Endodermal cell (in vitro differentiated cells): ENCODE results near the gene CBX2. TPM values are rescaled to one million over a fixed set of nuclear protein-coding genes. Genes with fewer than 3 reads are reported as not detected.

Source experiments
- DNase-seq: peaks from one replicate; pipeline ENCODE4 v3.0.0-alpha.2; 2017
- H3K27ac ChIP-seq: 2 replicates; pipeline ENCODE4 v1.5.1; 2013; ENCODE audit warnings: mild to moderate bottlenecking, low read depth, low read length, moderate library complexity
- H3K27me3 ChIP-seq: 2 replicates; pipeline ENCODE4 v1.6.1; 2013; ENCODE audit warnings: mild to moderate bottlenecking, low read length, moderate library complexity; ENCODE audit not compliant: insufficient read depth, control insufficient read depth, poor library complexity, severe bottlenecking
- H3K36me3 ChIP-seq: 2 replicates; pipeline ENCODE4 v1.7.0; 2013; ENCODE audit warnings: mild to moderate bottlenecking, low read length, moderate library complexity; ENCODE audit not compliant: control insufficient read depth, insufficient read depth
- H3K4me1 ChIP-seq: one replicate; pipeline ENCODE4 v1.7.0; 2013; ENCODE audit warnings: low read length; ENCODE audit not compliant: control insufficient read depth, insufficient read depth
- H3K4me3 ChIP-seq: 2 replicates; pipeline ENCODE4 v1.5.1; 2013; ENCODE audit warnings: mild to moderate bottlenecking, low read length, moderate library complexity
- H3K9ac ChIP-seq: 2 replicates; pipeline ENCODE4 v1.6.1; 2013; ENCODE audit warnings: mild to moderate bottlenecking, low read length, moderate library complexity; ENCODE audit not compliant: poor library complexity, severe bottlenecking; ENCODE audit errors: extremely low read depth
- H3K9me3 ChIP-seq: 2 replicates; pipeline ENCODE4 v1.6.1; 2013; ENCODE audit warnings: mild to moderate bottlenecking, low read length, moderate library complexity; ENCODE audit not compliant: control insufficient read depth
- H3K27ac Mint-ChIP-seq: 2 replicates; pipeline ENCODE4 v1.8.0; 2020; ENCODE audit warnings: mixed read lengths
- H3K27me3 Mint-ChIP-seq: 2 replicates; pipeline ENCODE4 v1.8.0; 2021; ENCODE audit warnings: mild to moderate bottlenecking, mixed read lengths; ENCODE audit not compliant: insufficient read depth
- H3K36me3 Mint-ChIP-seq: 2 replicates; pipeline ENCODE4 v1.8.0; 2020; ENCODE audit warnings: low read depth, mixed read lengths
- H3K4me1 Mint-ChIP-seq: 2 replicates; pipeline ENCODE4 v1.8.0; 2020; ENCODE audit warnings: mixed read lengths
- H3K4me3 Mint-ChIP-seq: 2 replicates; pipeline ENCODE4 v1.8.0; 2020; ENCODE audit warnings: mild to moderate bottlenecking, moderate library complexity, mixed read lengths
- H3K9me3 Mint-ChIP-seq: 2 replicates; pipeline ENCODE4 v1.8.0; 2020; ENCODE audit warnings: mild to moderate bottlenecking, mixed read lengths
- WGBS, 2 experiments: methylation state at CpG; one replicate each; pipeline versions ENCODE4 v1.1.5 to v1.1.7; 2013; ENCODE audit warnings: missing lambda C conversion rate in 2 of 2, mixed read lengths in 1 of 2; ENCODE audit not compliant: insufficient coverage in 1 of 2, insufficient read length in 1 of 2; 5-methylcytosine and 5-hydroxymethylcytosine counted together
- total RNA-seq, 2 donors: library from RNA; stranded (reverse); fragmentation: NEBNext Ultra II Directional in 1 of 2; extraction: Animal tissue kit (Norgen Biotek cat#: 25700) in 1 of 2; gene quantifications; 2 replicates in 1 of 2; 3 replicates in 1 of 2; pipeline ENCODE4 v1.2.1, GENCODE V29; 2021
- TF ChIP-seq, protein P1 (sequence below): fragments of 200-600 bp; sonication (generic); conservative IDR thresholded peaks from 2 replicates; pipeline ENCODE4 v1.5.0; 2021; ENCODE audit warnings: antibody characterized with exemption, mild to moderate bottlenecking

CBX2 gene
- total RNA-seq, 2 donors from 2014 or later: 75.0 to 78.6 TPM

DNA sequence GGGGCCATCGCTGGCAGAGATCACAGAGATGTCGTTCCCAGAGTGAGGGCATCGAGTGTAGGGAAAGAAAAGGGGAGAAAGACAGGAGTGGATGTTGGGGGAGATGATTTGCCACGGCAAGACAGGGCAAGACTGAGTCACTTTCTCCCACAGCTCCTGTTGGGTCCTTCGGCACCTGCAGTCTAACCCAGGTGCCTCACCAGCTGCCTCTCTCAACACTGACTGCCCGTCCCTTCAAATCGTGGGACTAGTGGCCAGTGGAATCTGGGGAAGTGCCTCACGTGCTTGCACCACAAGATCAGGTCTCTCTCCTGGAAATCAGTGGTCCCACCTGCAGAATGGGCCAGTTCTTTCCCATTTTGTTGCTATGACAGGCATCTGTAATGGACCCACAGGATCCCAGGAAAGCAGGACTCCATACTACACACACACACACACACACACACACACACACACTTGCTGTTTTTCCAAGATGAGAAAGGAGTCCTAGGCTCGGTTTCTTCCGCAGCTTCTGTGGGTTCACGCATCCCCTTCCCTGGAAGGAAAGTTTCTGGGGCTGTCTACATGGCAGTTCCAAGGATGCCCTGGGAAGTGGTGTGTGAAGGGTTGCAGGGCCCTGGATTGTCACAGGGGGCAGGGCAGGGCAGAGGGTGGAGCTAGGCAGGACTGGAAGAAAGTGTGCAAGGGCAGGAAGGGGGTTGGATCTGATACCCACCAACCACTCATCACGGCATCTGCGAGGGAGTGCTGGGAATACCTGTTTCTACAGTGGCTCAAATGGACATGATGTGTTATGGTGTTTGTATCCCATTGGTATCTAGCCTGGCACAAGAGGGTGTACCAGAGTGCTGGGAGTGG is 29.1 kb downstream of the CBX2 start:
- Histone ChIP-seq H3K9me3 (no peaks in the 10 kb centered on the region), H3K4me1 (no peaks in the 10 kb centered on the region), H3K9ac (no peak overlapping the region), H3K27ac (no peak overlapping the region), H3K27me3 (peaks cover 94% of the 10 kb centered on the region), H3K36me3 (no peaks in the 10 kb centered on the region), H3K4me3 (no peak overlapping the region)
- Mint-ChIP-seq H3K36me3 (no peaks in the 10 kb centered on the region), H3K4me1 (peaks cover 8% of the 10 kb centered on the region), H3K27me3 (peaks cover 98% of the 10 kb centered on the region), H3K27ac (no peak overlapping the region), H3K4me3 (no peak overlapping the region), H3K9me3 (peaks cover 2% of the 10 kb centered on the region)
- TF ChIP-seq, protein P1, sequence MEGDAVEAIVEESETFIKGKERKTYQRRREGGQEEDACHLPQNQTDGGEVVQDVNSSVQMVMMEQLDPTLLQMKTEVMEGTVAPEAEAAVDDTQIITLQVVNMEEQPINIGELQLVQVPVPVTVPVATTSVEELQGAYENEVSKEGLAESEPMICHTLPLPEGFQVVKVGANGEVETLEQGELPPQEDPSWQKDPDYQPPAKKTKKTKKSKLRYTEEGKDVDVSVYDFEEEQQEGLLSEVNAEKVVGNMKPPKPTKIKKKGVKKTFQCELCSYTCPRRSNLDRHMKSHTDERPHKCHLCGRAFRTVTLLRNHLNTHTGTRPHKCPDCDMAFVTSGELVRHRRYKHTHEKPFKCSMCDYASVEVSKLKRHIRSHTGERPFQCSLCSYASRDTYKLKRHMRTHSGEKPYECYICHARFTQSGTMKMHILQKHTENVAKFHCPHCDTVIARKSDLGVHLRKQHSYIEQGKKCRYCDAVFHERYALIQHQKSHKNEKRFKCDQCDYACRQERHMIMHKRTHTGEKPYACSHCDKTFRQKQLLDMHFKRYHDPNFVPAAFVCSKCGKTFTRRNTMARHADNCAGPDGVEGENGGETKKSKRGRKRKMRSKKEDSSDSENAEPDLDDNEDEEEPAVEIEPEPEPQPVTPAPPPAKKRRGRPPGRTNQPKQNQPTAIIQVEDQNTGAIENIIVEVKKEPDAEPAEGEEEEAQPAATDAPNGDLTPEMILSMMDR: no peak
- WGBS, 2 experiments: 38 to 46% methylated on average over 7 to 13 of the region's 13 CpGs
- DNase-seq: peak; percentile 62

- Mint-ChIP-seq H3K4me1 (peaks cover 10% of the 10 kb centered on the region), H3K9me3 (no peaks in the 10 kb centered on the region), H3K27ac (no peak overlapping the region), H3K36me3 (no peaks in the 10 kb centered on the region), H3K27me3 (peaks cover 91% of the 10 kb centered on the region), H3K4me3 (peak overlapping the region; percentile 42)
- no peak overlapping the region for H3K27ac ChIP-seq
- H3K4me1 ChIP-seq: no peaks in the 10 kb centered on the region
- H3K4me3 ChIP-seq: no peak overlapping the region
- no peaks in the 10 kb centered on the region for H3K36me3 ChIP-seq
- H3K9ac ChIP-seq: no peak overlapping the region
- H3K27me3 ChIP-seq: peaks cover 88% of the 10 kb centered on the region
- TF ChIP-seq, protein P1: peak; percentile 72
- peak; percentile 90 for DNase-seq
- 22 to 31% methylated on average over 15 to 20 of the region's 20 CpGs for WGBS, 2 experiments
- no peaks in the 10 kb centered on the region for H3K9me3 ChIP-seq
These were observed 31.0 kb downstream of the CBX2 start for GRCh38 chr17:79808763-79809529.

DNA sequence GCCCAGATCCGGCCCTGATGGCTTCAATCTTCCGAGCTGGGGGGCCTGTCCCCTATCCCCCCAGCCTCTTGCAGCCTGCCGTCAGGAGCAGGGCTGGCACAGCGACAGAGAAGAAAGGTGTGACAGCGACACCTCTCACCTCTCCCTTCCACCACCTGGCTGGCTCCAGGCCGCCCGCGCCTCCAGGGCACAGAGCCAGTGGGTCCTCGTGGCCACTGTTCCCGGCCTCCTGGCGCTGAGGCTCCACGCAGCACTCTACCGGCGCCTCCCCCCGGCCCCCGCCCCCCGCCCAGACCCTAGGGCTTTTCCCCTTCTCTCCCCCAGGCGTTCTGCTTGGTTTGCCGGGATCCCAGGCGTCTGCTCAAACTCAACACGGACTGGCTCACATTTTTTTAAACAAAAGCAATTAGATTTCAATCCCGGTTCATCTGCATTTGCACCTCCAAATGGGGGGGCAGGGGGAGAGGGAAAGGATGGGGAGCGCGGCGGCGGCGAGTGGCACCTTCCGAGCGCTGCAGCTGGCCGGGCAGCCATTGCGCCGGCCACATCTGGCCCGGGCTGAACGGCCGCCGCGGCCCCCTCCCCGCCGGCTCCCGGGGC is 31.7 kb downstream of the CBX2 start:
- Histone ChIP-seq H3K9ac (no peak overlapping the region), H3K9me3 (no peaks in the 10 kb centered on the region), H3K4me1 (no peaks in the 10 kb centered on the region), H3K27me3 (peaks cover 88% of the 10 kb centered on the region), H3K36me3 (no peaks in the 10 kb centered on the region), H3K27ac (no peak overlapping the region), H3K4me3 (no peak overlapping the region)
- Mint-ChIP-seq H3K36me3 (no peaks in the 10 kb centered on the region), H3K9me3 (peaks cover 5% of the 10 kb centered on the region), H3K27me3 (peaks cover 91% of the 10 kb centered on the region), H3K4me3 (peak overlapping the region; percentile 42), H3K27ac (no peak overlapping the region), H3K4me1 (peaks cover 14% of the 10 kb centered on the region)
- TF ChIP-seq, protein P1: no peak
- peak; percentile 79 for DNase-seq
- WGBS, 2 experiments: 0 to 2% methylated on average over 2 to 39 of the region's 40 CpGs
